Common myeloid progenitor, CD34-positive (primary cell): ENCODE results near the gene VWF.

ENCODE experiments used
- CTCF ChIA-PET: fragments of 350-600 bp; sonication (Branson Sonifier 250); formaldehyde crosslinking; loops from one replicate; lab custom pipeline; 2021; ENCODE audit warnings: antibody characterized with exemption; lab: Charles Lee
- POLR2A ChIA-PET: fragments of 350-600 bp; sonication (Branson Sonifier 250); formaldehyde crosslinking; loops from one replicate; lab custom pipeline; 2021; ENCODE audit warnings: antibody characterized with exemption; lab: Charles Lee
- DNase-seq, 3 donors: peaks; one replicate each; pipeline versions ENCODE4 v3.0.0 to v3.0.0-alpha.2; 2013
- H3K27ac ChIP-seq, 2 experiments: 1 replicate in 1 of 2; 2 replicates in 1 of 2; pipeline ENCODE4 v1.7.0; 2013; ENCODE audit warnings: inconsistent platforms in 2 of 2, low read length in 2 of 2, mild to moderate bottlenecking in 2 of 2, low read depth in 1 of 2, moderate library complexity in 1 of 2; ENCODE audit not compliant: severe bottlenecking in 2 of 2, insufficient read depth in 1 of 2, poor library complexity in 1 of 2
- H3K27me3 ChIP-seq, 5 experiments: replicated peaks in 2 of 5; 1 replicate in 3 of 5; 2 replicates in 2 of 5; pipeline versions ENCODE4 v1.6.1 to v1.7.0; 2013; ENCODE audit warnings: low read length in 4 of 5, mild to moderate bottlenecking in 2 of 5, moderate library complexity in 2 of 5, inconsistent platforms in 1 of 5; ENCODE audit not compliant: insufficient read depth in 5 of 5, control insufficient read depth in 4 of 5
- H3K36me3 ChIP-seq, 4 experiments: 1 replicate in 2 of 4; 2 replicates in 2 of 4; pipeline versions ENCODE4 v1.6.1 to v1.7.0; 2013; ENCODE audit warnings: low read length in 3 of 4, control low read depth in 1 of 4, mild to moderate bottlenecking in 1 of 4; ENCODE audit not compliant: control insufficient read depth in 4 of 4, insufficient read depth in 4 of 4
- H3K4me1 ChIP-seq, 4 experiments: 1 replicate in 3 of 4; 2 replicates in 1 of 4; pipeline versions ENCODE4 v1.6.1 to v1.7.1; 2013; ENCODE audit warnings: low read length in 3 of 4, mild to moderate bottlenecking in 3 of 4, control low read depth in 1 of 4, inconsistent platforms in 1 of 4, moderate library complexity in 1 of 4; ENCODE audit not compliant: control insufficient read depth in 4 of 4, insufficient read depth in 4 of 4; ENCODE audit errors: control extremely low read depth in 1 of 4
- H3K4me3 ChIP-seq, 7 experiments: 1 replicate in 4 of 7; 2 replicates in 3 of 7; pipeline versions ENCODE4 v1.5.1 to v1.7.0; 2013; ENCODE audit warnings: mild to moderate bottlenecking in 7 of 7, low read length in 6 of 7, moderate library complexity in 6 of 7, inconsistent platforms in 2 of 7, low read depth in 2 of 7, control low read depth in 1 of 7; ENCODE audit not compliant: insufficient read depth in 4 of 7, control insufficient read depth in 1 of 7; ENCODE audit errors: extremely low read depth in 1 of 7
- H3K9me3 ChIP-seq, 5 experiments: 1 replicate in 4 of 5; 2 replicates in 1 of 5; pipeline versions ENCODE4 v1.6.1 to v1.7.1; 2013; ENCODE audit warnings: low read length in 4 of 5, mild to moderate bottlenecking in 2 of 5, inconsistent platforms in 1 of 5, low read depth in 1 of 5, moderate library complexity in 1 of 5; ENCODE audit not compliant: control insufficient read depth in 4 of 5, insufficient read depth in 2 of 5; ENCODE audit errors: control extremely low read depth in 1 of 5
- WGBS: methylation state at CpG from one replicate; pipeline ENCODE4 v1.1.5; 2013; ENCODE audit not compliant: insufficient coverage; 5-methylcytosine and 5-hydroxymethylcytosine counted together

Gene VWF

DNA sequence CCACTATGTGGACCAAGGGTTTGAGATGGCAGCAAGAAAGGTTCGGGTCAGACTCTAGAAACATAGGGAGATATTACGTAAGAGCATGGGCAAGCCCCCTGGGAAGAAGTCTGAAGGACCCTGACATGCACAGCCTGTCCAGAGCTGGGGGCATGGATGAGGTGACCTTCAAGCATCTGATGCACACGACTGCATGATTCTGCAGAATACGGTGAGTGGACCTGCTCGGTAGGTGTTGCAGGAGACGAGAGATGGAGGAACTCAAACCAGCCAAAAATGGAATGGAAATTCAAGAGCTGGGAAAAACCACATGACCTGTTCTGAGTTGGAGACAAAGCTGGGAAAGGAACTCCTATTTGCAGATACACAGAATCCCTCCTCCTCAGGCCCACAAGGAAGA is 223.1 kb downstream of the VWF start:
- no peak for DNase-seq
- Histone ChIP-seq H3K4me1 (peaks cover 0 to 14% (median 5%) of the 10 kb centered on the region in 4 experiments), H3K9me3 (no peaks in the 10 kb centered on the region), H3K27me3 (no peaks in the 10 kb centered on the region), H3K27ac (no peak overlapping the region), H3K36me3 (no peaks in the 10 kb centered on the region), H3K4me3 (no peak overlapping the region)
- 97% methylated on average over 6 of the region's 6 CpGs for WGBS
- CTCF ChIA-PET = no interaction called here
- POLR2A ChIA-PET = no interaction called here

DNA sequence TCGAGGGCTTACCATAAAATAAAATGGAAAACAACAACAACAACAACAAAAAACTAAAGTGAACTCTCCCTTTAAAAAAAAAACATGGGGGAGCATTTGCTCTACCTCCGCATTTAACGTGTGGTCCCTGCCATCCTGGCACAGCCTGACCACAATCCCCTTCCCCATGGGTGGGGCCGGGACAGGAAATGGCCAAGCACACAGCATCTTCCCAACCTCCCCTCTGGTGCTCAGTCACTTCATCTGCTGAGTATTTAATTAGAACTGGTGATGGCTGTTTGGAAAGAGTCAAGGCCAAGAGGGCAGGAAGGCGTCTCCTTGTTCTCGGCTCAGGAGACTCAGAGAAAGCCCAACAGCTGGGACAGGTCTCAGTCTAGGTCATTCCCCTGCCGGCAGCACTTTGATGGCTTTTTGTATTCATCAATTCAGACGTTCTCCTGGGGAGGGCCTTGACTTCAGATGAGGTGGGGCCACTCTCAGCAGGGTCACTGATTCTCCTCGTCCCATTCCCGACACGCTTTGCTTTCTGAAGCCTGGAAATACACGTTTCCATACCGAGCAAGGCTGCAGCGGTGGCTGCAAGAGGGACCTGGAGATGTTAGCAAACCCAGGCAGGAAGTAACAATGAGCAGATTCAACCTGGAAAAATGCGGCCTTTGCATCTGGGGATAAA is 223.8 kb downstream of the VWF start:
- WGBS = 85% methylated on average over 14 of the region's 15 CpGs
- Histone ChIP-seq H3K4me1 (peaks cover 0 to 14% (median 5%) of the 10 kb centered on the region in 4 experiments), H3K4me3 (no peak overlapping the region), H3K27ac (no peak overlapping the region), H3K36me3 (no peaks in the 10 kb centered on the region), H3K9me3 (no peaks in the 10 kb centered on the region), H3K27me3 (no peaks in the 10 kb centered on the region)
- POLR2A ChIA-PET = no interaction called here
- CTCF ChIA-PET = no interaction called here
- no peak for DNase-seq

GRCh38 chr12:5900076-5900475 is 224.4 kb downstream of the VWF start:
- POLR2A ChIA-PET = no interaction called here
- Histone ChIP-seq H3K9me3 (no peaks in the 10 kb centered on the region), H3K4me3 (no peak overlapping the region), H3K27me3 (no peaks in the 10 kb centered on the region), H3K36me3 (no peaks in the 10 kb centered on the region), H3K27ac (no peak overlapping the region), H3K4me1 (peaks cover 0 to 11% (median 4%) of the 10 kb centered on the region in 4 experiments)
- CTCF ChIA-PET = interaction anchor here (0.7 to 1.3 kb wide), 4 partner anchors 9 to 17 kb away, joined by 3 to 4 read pairs (median 3); no protein-coding TSS in a partner anchor
- 100% methylated on average over 2 of the region's 4 CpGs for WGBS
- DNase-seq = no peak

DNA sequence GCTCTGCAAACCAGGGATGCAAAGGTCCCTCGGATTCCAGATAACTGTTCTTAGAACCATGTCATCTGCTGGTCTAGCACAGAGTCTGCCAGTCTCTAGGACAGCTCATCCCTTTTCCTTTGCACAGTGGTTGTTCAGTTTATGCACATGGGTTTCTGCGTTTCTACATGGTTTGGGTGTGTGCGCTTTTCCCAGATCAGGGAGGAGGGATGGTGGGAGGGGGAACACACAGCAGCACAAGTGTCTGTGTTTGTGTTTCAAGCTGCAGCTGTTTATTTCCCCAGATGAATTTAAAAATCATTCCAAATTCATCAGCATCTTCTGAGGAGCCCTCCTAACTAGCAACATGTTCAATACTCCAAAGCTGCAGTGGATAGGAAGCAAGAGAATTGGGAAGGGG is 224.8 kb downstream of the VWF start:
- no peaks in the 10 kb centered on the region for H3K9me3 ChIP-seq
- no peaks in the 10 kb centered on the region for H3K36me3 ChIP-seq
- no peak overlapping the region for H3K27ac ChIP-seq
- no peak for DNase-seq
- ChIA-PET POLR2A (no interaction called here), CTCF (interaction anchor here (0.6 to 1.7 kb wide), 7 partner anchors 8 to 271 kb away, joined by 3 to 7 read pairs (median 3); no protein-coding TSS in a partner anchor)
- H3K4me1 ChIP-seq = peaks cover 0 to 7% (median under 1%) of the 10 kb centered on the region in 4 experiments
- WGBS = 100% methylated on average over 1 of the region's 3 CpGs
- H3K27me3 ChIP-seq = no peaks in the 10 kb centered on the region
- H3K4me3 ChIP-seq = no peak overlapping the region

DNA sequence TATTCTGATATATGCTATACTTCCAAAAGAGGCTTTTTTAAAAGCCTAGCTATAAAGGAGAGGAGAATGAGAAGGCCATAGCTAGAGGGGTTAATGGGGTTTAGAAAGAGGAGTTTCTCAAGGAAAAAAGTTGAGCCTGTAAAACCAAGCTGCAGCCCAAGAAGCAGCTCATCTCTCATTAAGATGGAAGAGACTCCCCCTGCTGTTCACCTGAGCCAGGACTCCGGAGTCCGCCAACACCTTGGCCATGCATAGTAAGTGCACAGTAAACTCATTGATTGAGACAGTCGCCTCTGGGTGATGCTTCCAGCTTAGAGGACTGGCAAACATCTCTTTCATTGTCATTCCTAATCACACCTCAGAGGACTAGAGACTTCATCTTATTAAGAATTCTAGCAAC is 225.6 kb downstream of the VWF start:
- Histone ChIP-seq H3K27ac (no peak overlapping the region), H3K36me3 (no peaks in the 10 kb centered on the region), H3K4me1 (peaks cover 0 to 3% (median 0%) of the 10 kb centered on the region in 4 experiments), H3K27me3 (no peaks in the 10 kb centered on the region), H3K4me3 (no peak overlapping the region), H3K9me3 (no peaks in the 10 kb centered on the region)
- DNase-seq = no peak
- WGBS = 100% methylated on average over 3 of the region's 3 CpGs
- POLR2A ChIA-PET = interaction anchor here (0.6 kb wide), 1 partner anchor 85 kb away, joined by 3 read pairs; no protein-coding TSS in a partner anchor
- CTCF ChIA-PET = interaction anchor here (0.6 to 1.7 kb wide), 7 partner anchors 10 to 272 kb away, joined by 3 to 7 read pairs (median 3); no protein-coding TSS in a partner anchor
